Osteocyte (in vitro differentiated cells): ENCODE data around the gene ERN2. TPM values are rescaled to one million over a fixed set of nuclear protein-coding genes. Genes with fewer than 3 reads are reported as not detected.

Experiments
- DNase-seq: peaks from one replicate; pipeline ENCODE4 v3.0.0; 2021; ENCODE audit warnings: mixed read lengths; ENCODE audit not compliant: unreplicated experiment; ENCODE audit errors: extremely low spot score
- H3K27ac Mint-ChIP-seq: one replicate; pipeline ENCODE4 v1.8.0; 2021; ENCODE audit warnings: mild to moderate bottlenecking, mixed read lengths; ENCODE audit not compliant: unreplicated experiment
- H3K27me3 Mint-ChIP-seq: one replicate; pipeline ENCODE4 v1.8.0; 2021; ENCODE audit warnings: mixed read lengths; ENCODE audit not compliant: unreplicated experiment
- H3K36me3 Mint-ChIP-seq: one replicate; pipeline ENCODE4 v1.8.0; 2021; ENCODE audit warnings: mixed read lengths; ENCODE audit not compliant: unreplicated experiment
- H3K4me1 Mint-ChIP-seq: one replicate; pipeline ENCODE4 v1.8.0; 2021; ENCODE audit warnings: mixed read lengths; ENCODE audit not compliant: unreplicated experiment
- H3K4me3 Mint-ChIP-seq: one replicate; pipeline ENCODE4 v1.8.0; 2021; ENCODE audit warnings: mild to moderate bottlenecking, moderate library complexity, mixed read lengths; ENCODE audit not compliant: unreplicated experiment
- H3K9me3 Mint-ChIP-seq: one replicate; pipeline ENCODE4 v1.8.0; 2021; ENCODE audit warnings: mixed read lengths; ENCODE audit not compliant: unreplicated experiment
- long read RNA-seq: library from polyadenylated mRNA; unstranded; transcript quantifications from one replicate; pipeline ENCODE4 v2.0.0, GENCODE V29; 2021
- total RNA-seq: library from RNA; stranded (reverse); gene quantifications from 2 replicates; pipeline ENCODE4 v1.2.1, GENCODE V29; 2021
- TF ChIP-seq, protein P1 (sequence below): fragments of 200-600 bp; sonication (generic); IDR thresholded peaks from 2 replicates; pipeline ENCODE4 v1.5.0; 2021; ENCODE audit warnings: antibody characterized with exemption, mild to moderate bottlenecking, moderate library complexity

ERN2 gene
- total RNA-seq, result not detected in 2 replicates
- long read RNA-seq, partial matches to known transcripts, result 0 of 1 reads
- long read RNA-seq, other reads (novel, unspliced or antisense), result 1 of 1 reads

DNA sequence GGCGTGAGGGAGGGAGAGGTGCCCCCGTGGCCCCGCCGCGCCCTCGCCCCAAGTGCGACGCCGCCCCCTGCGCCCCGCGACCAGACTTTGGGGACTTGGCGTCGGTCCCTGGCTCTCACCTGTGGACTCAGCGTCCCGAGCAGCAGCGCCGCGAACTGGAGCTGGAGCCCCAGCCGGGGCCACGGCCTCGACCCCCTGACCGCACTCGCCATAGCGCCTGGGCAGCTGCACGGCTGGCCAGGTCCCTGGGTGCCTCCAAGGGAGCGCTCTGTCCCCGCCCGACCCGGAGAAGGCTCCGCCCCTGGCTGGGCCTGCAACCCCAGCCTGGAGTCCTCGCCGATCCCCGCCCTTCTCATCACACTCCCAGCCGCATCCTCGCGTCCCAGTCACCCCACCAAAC, at the start of gene ERN2:
Gene ERN2, minus strand, starts transcription at position 247 of the 400 bp plus-strand sequence. Its CDS starts 35 bp downstream, at position 212.
- Mint-ChIP-seq H3K27me3 (peaks cover 47% of the 10 kb centered on the region), H3K4me1 (no peaks in the 10 kb centered on the region), H3K36me3 (no peaks in the 10 kb centered on the region), H3K4me3 (no peak within 1 kb of the TSS), H3K27ac (no peak within 1 kb of the TSS), H3K9me3 (peaks cover 5% of the 10 kb centered on the region)
- TF ChIP-seq, protein P1, sequence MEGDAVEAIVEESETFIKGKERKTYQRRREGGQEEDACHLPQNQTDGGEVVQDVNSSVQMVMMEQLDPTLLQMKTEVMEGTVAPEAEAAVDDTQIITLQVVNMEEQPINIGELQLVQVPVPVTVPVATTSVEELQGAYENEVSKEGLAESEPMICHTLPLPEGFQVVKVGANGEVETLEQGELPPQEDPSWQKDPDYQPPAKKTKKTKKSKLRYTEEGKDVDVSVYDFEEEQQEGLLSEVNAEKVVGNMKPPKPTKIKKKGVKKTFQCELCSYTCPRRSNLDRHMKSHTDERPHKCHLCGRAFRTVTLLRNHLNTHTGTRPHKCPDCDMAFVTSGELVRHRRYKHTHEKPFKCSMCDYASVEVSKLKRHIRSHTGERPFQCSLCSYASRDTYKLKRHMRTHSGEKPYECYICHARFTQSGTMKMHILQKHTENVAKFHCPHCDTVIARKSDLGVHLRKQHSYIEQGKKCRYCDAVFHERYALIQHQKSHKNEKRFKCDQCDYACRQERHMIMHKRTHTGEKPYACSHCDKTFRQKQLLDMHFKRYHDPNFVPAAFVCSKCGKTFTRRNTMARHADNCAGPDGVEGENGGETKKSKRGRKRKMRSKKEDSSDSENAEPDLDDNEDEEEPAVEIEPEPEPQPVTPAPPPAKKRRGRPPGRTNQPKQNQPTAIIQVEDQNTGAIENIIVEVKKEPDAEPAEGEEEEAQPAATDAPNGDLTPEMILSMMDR, result no peak
- no peak for DNase-seq

- H3K36me3 Mint-ChIP-seq, result no peaks in the 10 kb centered on the region
- TF ChIP-seq, protein P1, result no peak
- no peak overlapping the region for H3K4me3 Mint-ChIP-seq
- H3K4me1 Mint-ChIP-seq, result no peaks in the 10 kb centered on the region
- H3K27ac Mint-ChIP-seq, result no peak overlapping the region
- DNase-seq, result peak; percentile 34
- no peaks in the 10 kb centered on the region for H3K27me3 Mint-ChIP-seq
- H3K9me3 Mint-ChIP-seq, result peaks cover 5% of the 10 kb centered on the region
Observed at GRCh38 chr16:23757937-23758619, 45.1 kb upstream of the ERN2 start.

- Mint-ChIP-seq H3K27ac (no peak overlapping the region), H3K36me3 (no peaks in the 10 kb centered on the region), H3K4me3 (no peak overlapping the region), H3K4me1 (no peaks in the 10 kb centered on the region), H3K27me3 (no peaks in the 10 kb centered on the region), H3K9me3 (peaks cover 5% of the 10 kb centered on the region)
- DNase-seq, result peak; percentile 62
- TF ChIP-seq, protein P1, result no peak
Observed at GRCh38 chr16:23757116-23757515, 44.1 kb upstream of the ERN2 start.

- TF ChIP-seq, protein P1, result no peak
- H3K27me3 Mint-ChIP-seq, result no peaks in the 10 kb centered on the region
Observed at GRCh38 chr16:23755484-23755809, 42.4 kb upstream of the ERN2 start.

GRCh38 chr16:23754594-23755483, 41.8 kb upstream of the ERN2 start, which contains the start of gene CHP2:
Gene CHP2, plus strand, starts transcription at chr16:23755026. Its CDS starts 24 bp downstream, at chr16:23755050.
- Mint-ChIP-seq H3K27me3 (no peaks in the 10 kb centered on the region), H3K9me3 (peaks cover 5% of the 10 kb centered on the region), H3K4me1 (no peaks in the 10 kb centered on the region), H3K36me3 (no peaks in the 10 kb centered on the region), H3K4me3 (no peak within 1 kb of the TSS), H3K27ac (no peak within 1 kb of the TSS)
- peak; percentile 84 for DNase-seq
- TF ChIP-seq, protein P1, result no peak

More at GRCh38 chr16:23755484-23755809, 42.4 kb upstream of the ERN2 start:
- Mint-ChIP-seq H3K36me3 (no peaks in the 10 kb centered on the region), H3K4me1 (no peaks in the 10 kb centered on the region), H3K27ac (no peak overlapping the region), H3K9me3 (peaks cover 5% of the 10 kb centered on the region), H3K4me3 (no peak overlapping the region)
- DNase-seq, result peak; percentile 83
